ENCODE results near the gene HYAL3. TPM values are rescaled to one million over a fixed set of nuclear protein-coding genes. Genes with fewer than 3 reads are reported as not detected.

HYAL3 gene
- total RNA-seq, 2 donors from 2014 or later = 2.6 to 3.3 TPM

GRCh38 chr3:50327943-50328691 is 28.9 kb upstream of the HYAL3 start, which contains the start of gene TUSC2:
TUSC2 (minus strand) TSS chr3:50328223; CDS start chr3:50328099, 124 bp downstream.
- no peaks in the 10 kb centered on the region for H3K27me3 ChIP-seq (ENCODE audit: control insufficient read depth, insufficient read depth, low read length, poor library complexity, severe bottlenecking)
- H3K36me3 Mint-ChIP-seq (ENCODE audit: low read depth) = peaks cover 30% of the 10 kb centered on the region
- no peaks in the 10 kb centered on the region for H3K9me3 ChIP-seq (ENCODE audit: control insufficient read depth, low read length)
- H3K4me1 ChIP-seq (ENCODE audit: control insufficient read depth, insufficient read depth, low read length) = peaks cover 10% of the 10 kb centered on the region
- H3K4me3 Mint-ChIP-seq = peak within 1 kb of the TSS; percentile 77
- peaks cover 15% of the 10 kb centered on the region for H3K4me1 Mint-ChIP-seq
- no peaks in the 10 kb centered on the region for H3K9me3 Mint-ChIP-seq
- peaks cover 67% of the 10 kb centered on the region for H3K36me3 ChIP-seq (ENCODE audit: control insufficient read depth, insufficient read depth, low read length)
- WGBS, 2 experiments (ENCODE audit: insufficient coverage in 1 of 2, insufficient read length in 1 of 2) = 6 to 23% methylated on average over 17 to 55 of the region's 55 CpGs
- peak; percentile 98 for DNase-seq
- H3K27ac ChIP-seq (ENCODE audit: low read depth, low read length) = peak within 1 kb of the TSS; percentile 66
- H3K27me3 Mint-ChIP-seq (ENCODE audit: insufficient read depth) = no peaks in the 10 kb centered on the region
- no peak for TF ChIP-seq CTCF (conservative IDR thresholded peaks at IDR 0.05)
- peak within 1 kb of the TSS; percentile 91 for H3K4me3 ChIP-seq (ENCODE audit: low read length)
- H3K27ac Mint-ChIP-seq = peak within 1 kb of the TSS; percentile 89
- H3K9ac ChIP-seq (ENCODE audit: extremely low read depth, low read length, poor library complexity, severe bottlenecking) = peak within 1 kb of the TSS; percentile 85

GRCh38 chr3:50327129-50327528 is 27.9 kb upstream of the HYAL3 start:
- Mint-ChIP-seq H3K9me3 (no peaks in the 10 kb centered on the region), H3K4me3 (peak overlapping the region; percentile 77), H3K27me3 (ENCODE audit: insufficient read depth) (no peaks in the 10 kb centered on the region), H3K36me3 (ENCODE audit: low read depth) (peaks cover 26% of the 10 kb centered on the region), H3K4me1 (peaks cover 20% of the 10 kb centered on the region), H3K27ac (peak overlapping the region; percentile 55)
- Histone ChIP-seq H3K27me3 (ENCODE audit: control insufficient read depth, insufficient read depth, low read length, poor library complexity, severe bottlenecking) (no peaks in the 10 kb centered on the region), H3K9ac (ENCODE audit: extremely low read depth, low read length, poor library complexity, severe bottlenecking) (peak overlapping the region; percentile 85), H3K4me3 (ENCODE audit: low read length) (peak overlapping the region; percentile 91), H3K36me3 (ENCODE audit: control insufficient read depth, insufficient read depth, low read length) (peaks cover 61% of the 10 kb centered on the region), H3K9me3 (ENCODE audit: control insufficient read depth, low read length) (no peaks in the 10 kb centered on the region), H3K27ac (ENCODE audit: low read depth, low read length) (no peak overlapping the region), H3K4me1 (ENCODE audit: control insufficient read depth, insufficient read depth, low read length) (peaks cover 16% of the 10 kb centered on the region)
- no peak for DNase-seq
- TF ChIP-seq CTCF (conservative IDR thresholded peaks at IDR 0.05) = no peak
- WGBS, 2 experiments (ENCODE audit: insufficient coverage in 1 of 2, insufficient read length in 1 of 2) = 80 to 92% methylated on average over 2 to 4 of the region's 4 CpGs

- Histone ChIP-seq H3K9me3 (ENCODE audit: control insufficient read depth, low read length) (no peaks in the 10 kb centered on the region), H3K27me3 (ENCODE audit: control insufficient read depth, insufficient read depth, low read length, poor library complexity, severe bottlenecking) (no peaks in the 10 kb centered on the region), H3K27ac (ENCODE audit: low read depth, low read length) (no peak overlapping the region), H3K36me3 (ENCODE audit: control insufficient read depth, insufficient read depth, low read length) (peaks cover 51% of the 10 kb centered on the region), H3K9ac (ENCODE audit: extremely low read depth, low read length, poor library complexity, severe bottlenecking) (no peak overlapping the region), H3K4me3 (ENCODE audit: low read length) (no peak overlapping the region), H3K4me1 (ENCODE audit: control insufficient read depth, insufficient read depth, low read length) (peaks cover 16% of the 10 kb centered on the region)
- H3K9me3 Mint-ChIP-seq = no peaks in the 10 kb centered on the region
- peaks cover 22% of the 10 kb centered on the region for H3K36me3 Mint-ChIP-seq (ENCODE audit: low read depth)
- peaks cover 20% of the 10 kb centered on the region for H3K4me1 Mint-ChIP-seq
- 94 to 100% methylated on average over 6 to 8 of the region's 8 CpGs for WGBS, 2 experiments (ENCODE audit: insufficient coverage in 1 of 2, insufficient read length in 1 of 2)
- no peak for DNase-seq
- no peaks in the 10 kb centered on the region for H3K27me3 Mint-ChIP-seq (ENCODE audit: insufficient read depth)
- H3K4me3 Mint-ChIP-seq = peak overlapping the region; percentile 77
- H3K27ac Mint-ChIP-seq = no peak overlapping the region
- TF ChIP-seq CTCF (conservative IDR thresholded peaks at IDR 0.05) = no peak
Observed at GRCh38 chr3:50326182-50326541, 27.0 kb upstream of the HYAL3 start.

All from endodermal cell (in vitro differentiated cells).